GM18526 (cell line): ENCODE measurements around the gene SMIM32.

ENCODE experiments used
- POLR2A ChIP-seq: IDR thresholded peaks from 3 replicates; pipeline ENCODE4 v1.6.1; 2011; ENCODE audit not compliant: insufficient read length; ENCODE audit errors: extremely low read depth

Gene SMIM32

GRCh38 chr5:136197462-136198142 lies 4.6 kb upstream of the SMIM32 start:
- TF ChIP-seq POLR2A: no peak

- no peak for TF ChIP-seq POLR2A
Measured at GRCh38 chr5:136195971-136196820, 3.2 kb upstream of the SMIM32 start.

DNA sequence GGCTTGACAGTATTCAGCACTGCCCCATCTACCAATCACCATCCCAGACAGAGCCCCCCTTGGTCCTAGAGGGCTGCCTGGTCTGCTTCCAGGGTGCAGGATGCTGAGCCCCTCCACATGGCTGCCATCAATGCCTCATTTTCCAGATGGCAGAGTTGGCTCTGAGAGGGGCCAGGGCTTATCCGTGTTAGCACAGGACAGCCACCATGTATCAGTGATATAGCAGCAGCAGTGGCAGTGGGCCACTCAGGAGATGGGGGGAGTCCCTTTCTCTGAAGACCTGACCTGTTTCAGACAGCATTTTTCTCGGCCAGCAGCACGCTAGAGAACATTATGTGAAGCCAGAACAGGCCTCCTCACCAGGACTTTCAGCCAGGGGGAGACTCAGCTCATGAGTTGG lies 1.6 kb upstream of the SMIM32 start:
- no peak for TF ChIP-seq POLR2A

DNA sequence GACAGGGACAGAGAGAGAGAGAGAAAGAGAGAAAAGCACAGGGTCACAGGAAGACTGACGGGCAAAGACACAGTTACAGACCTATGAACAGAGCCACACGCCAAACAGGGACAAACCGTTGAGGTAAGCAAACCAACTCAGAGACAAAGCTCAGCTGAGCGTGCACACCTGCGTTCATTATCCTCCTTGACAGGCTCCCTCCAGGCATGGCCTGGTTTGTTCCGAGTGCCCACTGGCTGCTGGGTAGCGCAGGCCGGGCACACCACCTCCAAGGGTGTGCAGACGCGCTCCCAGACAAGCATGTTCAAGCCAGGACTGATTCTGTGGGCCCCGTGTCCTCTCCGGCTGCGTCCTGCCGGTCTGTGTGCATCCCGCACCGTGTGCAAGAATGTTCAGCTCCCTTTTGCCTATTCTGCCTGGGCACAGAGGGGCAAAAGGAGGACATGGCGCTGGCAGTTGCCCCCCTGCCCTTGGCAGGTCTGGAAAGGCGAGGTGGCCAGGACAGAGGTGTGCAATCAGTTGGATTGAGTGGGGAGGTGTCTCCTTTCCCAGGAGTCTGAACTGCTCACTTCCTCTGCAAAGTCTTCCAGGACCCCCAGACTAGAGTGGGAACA lies 467 bp upstream of the SMIM32 start:
- no peak for TF ChIP-seq POLR2A

GRCh38 chr5:136192015-136192525 lies 892 bp downstream of the SMIM32 start:
- no peak for TF ChIP-seq POLR2A

GRCh38 chr5:136191304-136192014 lies 1.5 kb downstream of the SMIM32 start:
- no peak for TF ChIP-seq POLR2A

- TF ChIP-seq POLR2A: no peak
Measured at GRCh38 chr5:136190904-136191303, 2.1 kb downstream of the SMIM32 start.

DNA sequence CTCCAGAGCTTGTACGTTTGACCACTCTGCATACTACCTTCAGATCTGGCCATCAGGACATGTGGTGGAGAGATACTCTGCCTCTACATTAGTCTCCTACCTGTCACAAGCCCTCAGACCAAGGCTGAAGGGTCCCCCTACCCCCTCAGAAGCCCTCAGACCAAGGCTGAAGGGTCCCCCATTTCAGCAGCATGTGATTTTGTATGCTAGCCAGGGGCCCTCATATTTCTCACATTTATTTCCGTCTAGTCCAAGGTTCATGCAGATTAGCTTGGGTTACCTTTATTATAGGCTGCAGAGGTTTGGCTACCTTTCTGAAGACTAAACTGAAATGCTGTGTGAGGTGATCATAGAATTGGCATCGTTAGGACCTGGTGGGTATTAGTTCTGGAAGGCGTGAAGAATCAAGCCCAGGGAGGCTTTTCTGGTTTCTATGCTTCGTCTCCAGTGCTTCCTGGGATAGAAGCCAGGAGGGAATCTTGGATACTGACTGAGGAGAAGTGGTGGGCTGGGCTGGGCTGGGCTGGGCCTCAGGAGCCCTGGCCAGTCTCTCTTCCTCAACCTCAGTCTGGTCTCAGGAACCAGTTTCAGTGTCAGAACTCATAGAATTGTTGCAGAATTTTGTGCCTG lies 2.8 kb downstream of the SMIM32 start:
- TF ChIP-seq POLR2A: no peak

DNA sequence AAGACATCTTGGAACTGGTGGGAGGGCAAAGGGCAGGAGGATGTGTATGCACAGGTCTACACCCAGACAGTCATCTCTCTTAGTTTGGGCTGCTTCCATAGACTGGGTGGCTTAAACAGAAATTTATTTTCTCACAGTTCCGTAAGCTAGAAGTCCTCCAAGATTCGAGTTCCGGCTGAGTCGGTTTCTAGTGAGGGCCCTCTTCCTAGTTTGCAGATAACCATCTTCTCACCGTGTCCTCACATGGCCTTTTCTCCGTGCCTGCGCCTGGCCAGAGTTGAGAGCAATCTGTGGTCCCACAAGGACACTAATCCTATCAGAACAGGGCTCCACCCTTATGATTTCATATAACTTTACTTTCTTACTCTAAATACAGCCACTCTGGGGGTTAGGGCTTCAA lies 4.1 kb downstream of the SMIM32 start:
- no peak for TF ChIP-seq POLR2A

DNA sequence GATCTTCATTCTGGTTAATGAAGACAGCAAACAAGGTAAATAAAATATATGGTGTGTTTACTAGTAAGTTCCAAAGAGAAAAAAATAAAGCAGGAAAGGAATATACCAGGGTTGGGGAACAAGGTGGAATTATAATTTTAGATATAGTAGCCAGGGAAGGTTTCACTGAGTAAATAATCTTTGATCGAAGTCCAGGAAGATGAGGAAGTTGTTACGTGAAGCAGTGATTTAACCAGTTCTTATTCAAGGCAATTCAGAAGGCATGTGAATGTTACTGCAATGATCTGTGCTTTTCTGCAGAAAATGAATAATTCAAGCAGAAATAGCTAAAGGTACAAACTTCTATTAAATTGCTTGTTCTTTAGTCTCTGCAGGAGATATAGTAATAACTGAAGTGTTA lies 6.2 kb downstream of the SMIM32 start:
- no peak for TF ChIP-seq POLR2A

DNA sequence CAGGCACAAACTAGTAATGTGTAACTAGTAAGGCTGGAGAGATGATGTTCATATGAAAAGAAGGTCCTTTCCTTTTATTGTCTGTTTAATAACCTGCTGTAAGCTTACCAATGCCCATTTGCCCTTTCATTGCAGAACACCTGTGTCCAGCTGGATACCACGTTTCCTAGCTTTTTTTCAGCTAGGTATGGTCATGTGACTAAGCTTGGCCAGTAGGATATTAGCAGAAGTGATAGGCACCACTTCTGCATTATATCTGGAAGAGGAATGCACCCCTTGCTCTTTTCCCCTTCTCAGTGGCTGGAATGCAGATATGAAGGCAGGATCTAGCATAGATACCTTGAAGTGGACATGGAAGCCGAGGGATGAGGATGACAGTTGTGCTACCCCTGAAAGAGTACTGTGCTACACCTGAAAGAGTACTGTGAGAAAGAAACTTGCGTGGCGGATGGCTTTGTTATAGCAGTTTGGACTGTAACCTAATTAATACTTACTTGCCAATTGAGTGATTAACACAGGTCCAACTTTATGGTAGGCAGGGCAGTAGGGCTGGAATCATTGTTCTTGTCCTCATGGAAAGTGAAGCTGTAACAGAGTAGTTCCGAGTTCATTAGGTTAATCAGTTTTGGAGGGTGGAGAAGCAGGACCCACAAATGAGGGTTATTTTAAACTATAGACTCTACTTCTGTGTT lies 6.8 kb downstream of the SMIM32 start:
- TF ChIP-seq POLR2A: no peak

DNA sequence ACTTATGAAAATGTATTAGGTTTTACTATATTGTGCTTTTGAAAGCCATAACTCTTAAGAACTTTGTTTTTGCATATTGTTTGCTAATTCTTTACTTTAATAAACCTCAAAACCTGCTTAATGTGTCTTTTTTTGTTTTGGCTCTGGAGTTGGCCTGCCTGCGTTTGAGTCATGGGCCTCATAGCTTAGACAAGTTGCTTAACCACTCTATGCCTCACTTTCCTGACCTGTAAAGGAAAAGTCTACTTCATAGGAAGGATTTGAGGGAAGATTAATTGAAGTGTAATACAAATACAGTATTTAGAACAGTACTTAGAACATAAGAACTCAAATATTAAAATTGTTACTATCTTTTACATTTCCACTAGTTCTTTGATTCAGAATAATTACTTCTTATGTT lies 10.3 kb downstream of the SMIM32 start:
- TF ChIP-seq POLR2A: no peak

DNA sequence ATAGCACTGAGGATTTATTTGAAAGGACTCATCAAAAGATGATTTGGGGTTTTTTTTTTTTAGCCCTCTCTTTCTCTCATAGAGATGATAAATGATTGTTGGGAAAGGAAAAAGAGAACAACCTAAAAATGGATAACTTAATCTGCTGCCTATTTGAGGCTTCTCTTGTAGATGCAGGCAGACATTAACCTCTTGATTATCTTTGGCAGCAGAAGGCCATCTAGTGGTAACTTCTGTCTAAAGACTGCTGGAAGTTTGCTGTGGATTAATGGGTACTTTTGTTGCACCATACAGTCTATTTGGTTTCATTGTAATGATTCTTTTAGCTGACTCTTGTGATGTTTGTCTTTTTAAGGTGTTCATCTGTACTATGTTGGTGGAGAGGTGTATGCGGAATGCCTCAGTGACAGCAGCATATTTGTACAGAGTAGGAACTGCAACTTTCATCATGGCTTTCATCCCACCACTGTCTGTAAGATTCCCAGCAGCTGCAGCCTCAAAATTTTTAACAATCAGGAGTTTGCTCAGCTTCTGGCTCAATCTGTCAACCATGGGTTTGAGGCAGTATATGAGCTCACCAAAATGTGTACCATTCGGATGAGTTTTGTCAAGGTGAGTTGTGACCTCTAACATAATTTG lies 18.8 kb downstream of the SMIM32 start:
- TF ChIP-seq POLR2A: no peak

GRCh38 chr5:136169218-136169617 lies 23.7 kb downstream of the SMIM32 start:
- no peak for TF ChIP-seq POLR2A
